ENCODE data around the gene CKAP2L.

- no peak for TF ChIP-seq ELF4 (IDR thresholded peaks at IDR 0.05)
- no peak for TF ChIP-seq NFRKB (IDR thresholded peaks at IDR 0.05)
- TF ChIP-seq BHLHE40 (IDR thresholded peaks at IDR 0.05; ENCODE audit: borderline replicate concordance): no peak
- TF ChIP-seq SUZ12 (IDR thresholded peaks at IDR 0.05): no peak
- no peak for TF ChIP-seq L3MBTL2 (conservative IDR thresholded peaks at IDR 0.05)
- no peak for TF ChIP-seq ZNF384 (IDR thresholded peaks at IDR 0.05)
- no peak for TF ChIP-seq CTBP1 (IDR thresholded peaks at IDR 0.05; ENCODE audit: borderline replicate concordance)
These were observed 27.4 kb upstream of the CKAP2L start for GRCh38 chr2:112791693-112792230.
